Measurements from ENCODE around the gene KIF7. TPM values are rescaled to one million over a fixed set of nuclear protein-coding genes. Genes with fewer than 3 reads are reported as not detected.

Gene KIF7
- total and polyA plus RNA-seq, 2 of the 8 experiments (the other 6 are each of a cell fraction or from before 2014, with no cell fraction given) = 4.9 to 14.0 TPM

DNA sequence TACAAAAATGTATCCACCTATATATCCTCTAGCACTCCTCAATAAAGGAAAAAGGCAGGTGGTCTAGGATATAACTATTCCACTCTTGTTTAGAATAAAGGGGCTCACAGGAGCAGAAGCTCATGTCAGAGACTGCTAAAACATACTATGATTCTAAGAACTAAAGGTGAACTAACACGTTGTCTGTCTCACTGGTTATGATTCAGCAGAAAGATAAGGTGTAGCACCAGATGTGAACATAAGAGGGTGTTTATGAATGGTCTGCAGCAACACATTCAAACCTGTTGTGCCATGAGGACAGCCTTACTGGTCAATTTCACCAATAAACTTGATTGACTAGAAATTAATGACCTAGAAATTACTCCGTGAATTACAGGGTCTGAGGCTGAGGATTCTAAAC lies 30.7 kb upstream of the KIF7 start:
- Histone ChIP-seq H3K79me1 (ENCODE audit: low read depth, low read length) (no peaks in the 10 kb centered on the region), H2BK12ac (ENCODE audit: low read depth, low read length) (no peak overlapping the region), H3K4me1 (replicated peaks in 1 of 4; ENCODE audit: control insufficient read depth in 3 of 4, insufficient read depth in 4 of 4, low read length in 3 of 4) (no peaks in the 10 kb centered on the region), H3K9ac (replicated peaks in 1 of 4; ENCODE audit: extremely low read depth in 1 of 4, low read depth in 3 of 4, low read length in 3 of 4) (peak overlapping the region in 1 of 4 experiments; percentile 49; a peak in 1 of 7 replicates), H2AK5ac (ENCODE audit: low read depth, low read length) (no peak overlapping the region), H3K4me3 (ENCODE audit: extremely low read depth in 1 of 4, insufficient read depth in 2 of 4, low read depth in 3 of 4, low read length in 4 of 4) (no peak overlapping the region), H4K91ac (replicated peaks; ENCODE audit: insufficient read length, low read length) (no peak overlapping the region), H2AFZ (ENCODE audit: low read length) (no peak overlapping the region), H4K8ac (ENCODE audit: extremely low read depth, insufficient read depth, low read length) (no peak overlapping the region), H3K18ac (ENCODE audit: extremely low read depth, low read length) (no peak overlapping the region), H4K20me1 (replicated peaks in 1 of 2; ENCODE audit: control insufficient read depth in 1 of 2, insufficient read depth in 2 of 2, low read length in 2 of 2) (no peaks in the 10 kb centered on the region), H3K56ac (replicated peaks; ENCODE audit: insufficient read length, low read depth, low read length) (no peak overlapping the region), H3K4me2 (ENCODE audit: insufficient read depth in 1 of 2, low read depth in 2 of 2, low read length in 2 of 2) (no peak overlapping the region), H2BK20ac (ENCODE audit: low read length) (no peak overlapping the region), H3K23ac (ENCODE audit: insufficient read length) (no peak overlapping the region), H3K27ac (ENCODE audit: low read depth, low read length) (no peak overlapping the region), H3K27me3 (replicated peaks in 1 of 4; ENCODE audit: control insufficient read depth in 3 of 4, extremely low read depth in 1 of 4, insufficient read depth in 3 of 4, low read length in 3 of 4) (peaks cover 0 to 3% (median 0%) of the 10 kb centered on the region in 4 experiments; a peak in 3 of 7 replicates), H2BK120ac (replicated peaks; ENCODE audit: low read depth, low read length) (no peak overlapping the region), H3K9me3 (ENCODE audit: insufficient read depth in 2 of 2, low read depth in 1 of 2, low read length in 1 of 2) (no peaks in the 10 kb centered on the region), H2BK5ac (ENCODE audit: low read depth, low read length) (no peak overlapping the region), H3K23me2 (ENCODE audit: low read depth, low read length) (peaks cover 9% of the 10 kb centered on the region; the same call in 1 of the 2 replicates), H3K14ac (ENCODE audit: insufficient read length) (no peak overlapping the region), H3K4ac (replicated peaks; ENCODE audit: insufficient read length, low read depth, low read length) (no peak overlapping the region), H3K36me3 (ENCODE audit: control insufficient read depth in 2 of 4, insufficient read depth in 4 of 4, low read length in 3 of 4) (no peaks in the 10 kb centered on the region), H3K79me2 (ENCODE audit: control insufficient read depth in 1 of 2, insufficient read depth in 2 of 2, low read length in 2 of 2) (no peaks in the 10 kb centered on the region), H2BK15ac (ENCODE audit: low read length) (no peak overlapping the region), H4K5ac (ENCODE audit: insufficient read length, low read depth, low read length) (no peak overlapping the region)
- ChIA-PET POLR2A (ENCODE audit: partially characterized antibody) (no interaction called here), CTCF (ENCODE audit: partially characterized antibody) (interaction anchor here (2.1 kb wide), 1 partner anchor 14 kb away, joined by 7 read pairs; no protein-coding TSS in a partner anchor)
- DNase-seq (ENCODE audit: low read depth in 1 of 2, low spot score in 2 of 2) (no peak), FAIRE-seq (no peak)
- WGBS, 2 experiments (ENCODE audit: extremely low coverage in 1 of 2, insufficient coverage in 1 of 2, insufficient read length in 1 of 2, insufficient replicate concordance in 2 of 2, low coverage in 1 of 2, low lambda C conversion rate in 2 of 2, missing lambda C conversion rate in 1 of 2) = 84% methylated on average over 2 of the region's 2 CpGs; no CpG with 5 or more reads in 1 of the 2 experiments
